Caco-2 (cell line): ENCODE measurements around the gene PRG3. TPM values are rescaled to one million over a fixed set of nuclear protein-coding genes. Genes with fewer than 3 reads are reported as not detected.

ENCODE experiments used
- BruUV-seq: library from RNA; stranded (reverse); fragments of 400-500 nt; replicated peaks from 2 replicates; lab custom pipeline; 2021; lab: Mats Ljungman, UMichigan
- CTCF ChIA-PET: fragments of 300-600 bp; sonication (Branson Sonifier 250); formaldehyde crosslinking; loops from one replicate; lab custom pipeline; 2022; ENCODE audit warnings: antibody characterized with exemption; lab: Charles Lee
- POLR2A ChIA-PET: fragments of 300-600 bp; sonication (Branson Sonifier 250); formaldehyde crosslinking; loops from one replicate; lab custom pipeline; 2022; ENCODE audit warnings: antibody characterized with exemption; lab: Charles Lee
- DNase-seq, 2 experiments: peaks; one replicate each; pipeline versions ENCODE4 v3.0.0 to v3.0.0-alpha.2; 2020 to 2022
- H3K27me3 ChIP-seq: replicated peaks from 2 replicates; pipeline ENCODE4 v1.6.0; 2011; ENCODE audit warnings: low read length; ENCODE audit not compliant: control insufficient read depth, insufficient read depth
- H3K36me3 ChIP-seq: 2 replicates; pipeline ENCODE4 v1.5.1; 2011; ENCODE audit warnings: low read length; ENCODE audit not compliant: control insufficient read depth, insufficient read depth
- H3K4me1 ChIP-seq: fragments of 250-450 bp; sonication (Bioruptor Pico); 2 replicates; pipeline ENCODE4 v1.5.1; 2020; ENCODE audit warnings: mild to moderate bottlenecking
- H3K4me3 ChIP-seq: 2 replicates; pipeline ENCODE4 v1.5.1; 2011; ENCODE audit warnings: low read depth, mild to moderate bottlenecking, control low read depth, low read length
- H3K9me3 ChIP-seq: fragments of 250-450 bp; sonication (Bioruptor Pico); 2 replicates; pipeline ENCODE4 v1.5.1; 2020; ENCODE audit warnings: mild to moderate bottlenecking, moderate library complexity
- H3K27ac Mint-ChIP-seq: one replicate; pipeline ENCODE4 v1.8.0; 2022; ENCODE audit warnings: mixed read lengths; ENCODE audit not compliant: unreplicated experiment
- H3K27me3 Mint-ChIP-seq: one replicate; pipeline ENCODE4 v1.8.0; 2022; ENCODE audit warnings: mixed read lengths; ENCODE audit not compliant: insufficient read depth, unreplicated experiment
- H3K36me3 Mint-ChIP-seq: one replicate; pipeline ENCODE4 v1.8.0; 2022; ENCODE audit warnings: mild to moderate bottlenecking, mixed read lengths; ENCODE audit not compliant: insufficient read depth, unreplicated experiment
- H3K4me1 Mint-ChIP-seq: one replicate; pipeline ENCODE4 v1.8.0; 2022; ENCODE audit warnings: low read depth, mixed read lengths; ENCODE audit not compliant: unreplicated experiment
- H3K4me3 Mint-ChIP-seq: one replicate; pipeline ENCODE4 v1.8.0; 2022; ENCODE audit warnings: mild to moderate bottlenecking, moderate library complexity, mixed read lengths; ENCODE audit not compliant: unreplicated experiment
- H3K9me3 Mint-ChIP-seq: one replicate; pipeline ENCODE4 v1.8.0; 2022; ENCODE audit warnings: mixed read lengths; ENCODE audit not compliant: unreplicated experiment
- intact Hi-C: fragments of 100-400 bp; cut with micrococcal nuclease; formaldehyde crosslinking; loops from one replicate; pipeline ENCODE4 v1.10.0; 2022; ENCODE audit not compliant: unreplicated experiment
- total RNA-seq: library from RNA; stranded (reverse); gene quantifications from 2 replicates; pipeline ENCODE4 v1.2.3, GENCODE V29; 2022
- TF ChIP-seq, protein P1 (sequence below), 2 experiments: fragments of 200-600 bp in 1 of 2; IDR thresholded peaks; 1 replicate in 1 of 2; 2 replicates in 1 of 2; pipeline versions ENCODE4 v1.5.1 to v1.8.0; 2011 to 2022; ENCODE audit warnings: antibody characterized with exemption in 1 of 2, control low read depth in 1 of 2, inconsistent platforms in 1 of 2, low read depth in 1 of 2, low read length in 1 of 2, mild to moderate bottlenecking in 1 of 2, moderate library complexity in 1 of 2; ENCODE audit not compliant: insufficient read depth in 1 of 2, severe bottlenecking in 1 of 2, unreplicated experiment in 1 of 2

The PRG3 gene
- total RNA-seq, 1 experiment from 2014 or later = not detected

- H3K4me3 Mint-ChIP-seq = no peak overlapping the region
- TF ChIP-seq, protein P1, sequence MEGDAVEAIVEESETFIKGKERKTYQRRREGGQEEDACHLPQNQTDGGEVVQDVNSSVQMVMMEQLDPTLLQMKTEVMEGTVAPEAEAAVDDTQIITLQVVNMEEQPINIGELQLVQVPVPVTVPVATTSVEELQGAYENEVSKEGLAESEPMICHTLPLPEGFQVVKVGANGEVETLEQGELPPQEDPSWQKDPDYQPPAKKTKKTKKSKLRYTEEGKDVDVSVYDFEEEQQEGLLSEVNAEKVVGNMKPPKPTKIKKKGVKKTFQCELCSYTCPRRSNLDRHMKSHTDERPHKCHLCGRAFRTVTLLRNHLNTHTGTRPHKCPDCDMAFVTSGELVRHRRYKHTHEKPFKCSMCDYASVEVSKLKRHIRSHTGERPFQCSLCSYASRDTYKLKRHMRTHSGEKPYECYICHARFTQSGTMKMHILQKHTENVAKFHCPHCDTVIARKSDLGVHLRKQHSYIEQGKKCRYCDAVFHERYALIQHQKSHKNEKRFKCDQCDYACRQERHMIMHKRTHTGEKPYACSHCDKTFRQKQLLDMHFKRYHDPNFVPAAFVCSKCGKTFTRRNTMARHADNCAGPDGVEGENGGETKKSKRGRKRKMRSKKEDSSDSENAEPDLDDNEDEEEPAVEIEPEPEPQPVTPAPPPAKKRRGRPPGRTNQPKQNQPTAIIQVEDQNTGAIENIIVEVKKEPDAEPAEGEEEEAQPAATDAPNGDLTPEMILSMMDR (IDR thresholded peaks at IDR 0.05; ENCODE audit: insufficient read depth in 1 of 2, low read depth in 1 of 2, low read length in 1 of 2, severe bottlenecking in 1 of 2, unreplicated experiment in 1 of 2) = no peak
- no peaks in the 10 kb centered on the region for H3K27me3 ChIP-seq
- H3K9me3 Mint-ChIP-seq = no peaks in the 10 kb centered on the region
- intact Hi-C loops = no loop called here
- no TSS peak for BruUV-seq
- no peaks in the 10 kb centered on the region for H3K9me3 ChIP-seq
- H3K4me1 ChIP-seq = peaks cover 18% of the 10 kb centered on the region
- peaks cover 8% of the 10 kb centered on the region for H3K36me3 ChIP-seq
- no peaks in the 10 kb centered on the region for H3K27me3 Mint-ChIP-seq
- DNase-seq = no peak
- no peak overlapping the region for H3K4me3 ChIP-seq
- H3K36me3 Mint-ChIP-seq = peaks cover 82% of the 10 kb centered on the region
- no peak overlapping the region for H3K27ac Mint-ChIP-seq
- ChIA-PET CTCF (no interaction called here), POLR2A (no interaction called here)
- peaks cover 29% of the 10 kb centered on the region for H3K4me1 Mint-ChIP-seq
These were observed 49.2 kb downstream of the PRG3 start for GRCh38 chr11:57331720-57332119.

- Mint-ChIP-seq H3K4me3 (no peak overlapping the region), H3K36me3 (peaks cover 97% of the 10 kb centered on the region), H3K27ac (no peak overlapping the region), H3K9me3 (no peaks in the 10 kb centered on the region), H3K27me3 (no peaks in the 10 kb centered on the region), H3K4me1 (peaks cover 35% of the 10 kb centered on the region)
- ChIA-PET POLR2A (no interaction called here), CTCF (no interaction called here)
- no TSS peak for BruUV-seq
- Histone ChIP-seq H3K4me3 (no peak overlapping the region), H3K4me1 (peaks cover 26% of the 10 kb centered on the region), H3K9me3 (no peaks in the 10 kb centered on the region), H3K36me3 (peaks cover 8% of the 10 kb centered on the region), H3K27me3 (no peaks in the 10 kb centered on the region)
- DNase-seq = no peak
- TF ChIP-seq, protein P1 (IDR thresholded peaks at IDR 0.05; ENCODE audit: insufficient read depth in 1 of 2, low read depth in 1 of 2, low read length in 1 of 2, severe bottlenecking in 1 of 2, unreplicated experiment in 1 of 2) = no peak
- intact Hi-C loops = no loop called here
These were observed 50.9 kb downstream of the PRG3 start for GRCh38 chr11:57330029-57330428.

- ChIA-PET CTCF (no interaction called here), POLR2A (no interaction called here)
- no peaks in the 10 kb centered on the region for H3K9me3 Mint-ChIP-seq
These were observed 53.2 kb downstream of the PRG3 start for GRCh38 chr11:57327721-57328120.

More at GRCh38 chr11:57327721-57328120, 53.2 kb downstream of the PRG3 start:
- Mint-ChIP-seq H3K4me1 (peaks cover 36% of the 10 kb centered on the region), H3K36me3 (peaks cover 85% of the 10 kb centered on the region), H3K4me3 (no peak overlapping the region), H3K27ac (peak overlapping the region; percentile 3), H3K27me3 (no peaks in the 10 kb centered on the region)
- DNase-seq = no peak
- Histone ChIP-seq H3K27me3 (no peaks in the 10 kb centered on the region), H3K4me3 (no peak overlapping the region), H3K4me1 (peaks cover 30% of the 10 kb centered on the region), H3K9me3 (no peaks in the 10 kb centered on the region), H3K36me3 (peaks cover 5% of the 10 kb centered on the region)
- BruUV-seq = no TSS peak
- intact Hi-C loops = no loop called here
- TF ChIP-seq, protein P1 (IDR thresholded peaks at IDR 0.05; ENCODE audit: insufficient read depth in 1 of 2, low read depth in 1 of 2, low read length in 1 of 2, severe bottlenecking in 1 of 2, unreplicated experiment in 1 of 2) = no peak

Other genes starting within 250 kb of the PRG3 start
- not detected in 2 replicates for gene LRRC55, start 199.2 kb downstream of the PRG3 start, total RNA-seq
- gene APLNR, start 143.9 kb downstream of the PRG3 start, total RNA-seq = not detected in 2 replicates
- 107 and 120 TPM in 2 replicates for gene TNKS1BP1, start 56.2 kb downstream of the PRG3 start, total RNA-seq
- 206 and 212 TPM in 2 replicates for gene SSRP1, start 45.3 kb downstream of the PRG3 start, total RNA-seq
- gene P2RX3, start 42.8 kb downstream of the PRG3 start, total RNA-seq = not detected in 2 replicates
- gene PRG2, start 9.5 kb upstream of the PRG3 start, total RNA-seq = not detected in 2 replicates
- not detected in 2 replicates for gene SLC43A3, start 46.0 kb upstream of the PRG3 start, total RNA-seq
- gene RTN4RL2, start 79.4 kb upstream of the PRG3 start, total RNA-seq = 5.5 and 5.6 TPM in 2 replicates
- 71.7 and 80.5 TPM in 2 replicates for gene SLC43A1, start 134.6 kb upstream of the PRG3 start, total RNA-seq
- gene TIMM10, start 149.6 kb upstream of the PRG3 start, total RNA-seq = 102 and 103 TPM in 2 replicates
- 0.18 TPM in 1 of 2 replicates, not detected in the other for gene SMTNL1, start 156.4 kb upstream of the PRG3 start, total RNA-seq
- gene UBE2L6, start 186.5 kb upstream of the PRG3 start, total RNA-seq = 16.7 and 20.2 TPM in 2 replicates
- 3.2 and 3.8 TPM in 2 replicates for gene SERPING1, start 216.5 kb upstream of the PRG3 start, total RNA-seq